HEK293T (cell line): ENCODE results near the gene TMC1.

ENCODE experiments used
- BHLHE40 ChIP-seq: fragments of 450-650 bp; IDR thresholded peaks from 2 replicates; pipeline ENCODE4 v1.6.1; 2016; ENCODE audit warnings: mild to moderate bottlenecking, moderate library complexity, borderline replicate concordance
- FOXA1 ChIP-seq: fragments of 450-650 bp; IDR thresholded peaks from 2 replicates; pipeline ENCODE4 v1.6.1; 2016; ENCODE audit warnings: mild to moderate bottlenecking
- L3MBTL2 ChIP-seq: fragments of 450-650 bp; conservative IDR thresholded peaks from 2 replicates; pipeline ENCODE4 v1.6.1; 2016; ENCODE audit warnings: mild to moderate bottlenecking
- SP1 ChIP-seq: fragments of 450-650 bp; IDR thresholded peaks from 2 replicates; pipeline ENCODE4 v1.6.1; 2017
- SUZ12 ChIP-seq: fragments of 450-650 bp; IDR thresholded peaks from 2 replicates; pipeline ENCODE4 v1.6.1; 2016; ENCODE audit warnings: mild to moderate bottlenecking
- TARDBP ChIP-seq: fragments of 450-650 bp; IDR thresholded peaks from 2 replicates; pipeline ENCODE4 v1.6.1; 2016

DNA sequence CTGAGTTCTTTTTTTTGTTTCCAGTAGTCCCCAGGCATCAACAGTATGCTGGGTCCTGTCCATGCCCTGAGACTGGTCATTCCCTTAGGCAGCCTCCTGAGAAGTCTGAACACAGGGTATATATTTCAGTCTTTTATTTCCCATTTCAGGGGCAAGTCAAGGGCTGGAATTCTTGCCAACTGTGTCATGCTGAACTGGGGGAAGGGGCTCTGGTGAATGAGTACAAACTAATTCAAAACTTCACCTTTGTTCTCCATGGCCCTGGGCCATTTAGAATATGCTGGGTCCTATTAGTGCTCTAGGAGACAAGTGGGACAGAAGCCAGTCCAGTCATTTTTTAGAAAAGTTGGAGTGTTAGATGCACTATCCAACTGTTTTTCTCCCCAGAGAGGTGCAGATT is 170.3 kb downstream of the TMC1 start:
- no peak for TF ChIP-seq TARDBP
- TF ChIP-seq SUZ12, result no peak
- TF ChIP-seq L3MBTL2, result no peak
- no peak for TF ChIP-seq FOXA1
- no peak for TF ChIP-seq SP1
- no peak for TF ChIP-seq BHLHE40
